Measurements from ENCODE around the gene GNA15.

- TF ChIP-seq POLR2A (IDR thresholded peaks at IDR 0.05) (peak; percentile 6 to 55), CTCF (IDR thresholded peaks at IDR 0.05) (no peak)
Measured at GRCh38 chr19:3098515-3099346, 37.1 kb upstream of the GNA15 start.

Data from adrenal gland (tissue), 5 donors.